Osteoblast (primary cell): ENCODE results near the gene LSM4. TPM values are rescaled to one million over a fixed set of nuclear protein-coding genes. Genes with fewer than 3 reads are reported as not detected.

Source experiments
- DNase-seq: peaks from one replicate; pipeline ENCODE4 v3.0.0; 2011; ENCODE audit warnings: low spot score, mixed read lengths; ENCODE audit not compliant: insufficient read length; ENCODE audit errors: missing footprints
- H2AFZ ChIP-seq: 2 replicates; pipeline ENCODE4 v1.6.0; 2011; ENCODE audit warnings: mild to moderate bottlenecking, low read length
- H3K27ac ChIP-seq: 2 replicates; pipeline ENCODE4 v1.5.1; 2011; ENCODE audit warnings: mild to moderate bottlenecking, low read depth, low read length, moderate library complexity
- H3K27me3 ChIP-seq: 2 replicates; pipeline ENCODE4 v1.6.0; 2012; ENCODE audit warnings: mild to moderate bottlenecking, control low read depth, inconsistent platforms, low read length, moderate library complexity; ENCODE audit not compliant: insufficient read depth
- H3K36me3 ChIP-seq: 2 replicates; pipeline ENCODE4 v1.5.1; 2011; ENCODE audit warnings: mild to moderate bottlenecking, low read length, control low read depth, moderate library complexity; ENCODE audit not compliant: insufficient read depth
- H3K4me1 ChIP-seq: 2 replicates; pipeline ENCODE4 v1.5.1; 2011; ENCODE audit warnings: mild to moderate bottlenecking, low read length, control low read depth, moderate library complexity; ENCODE audit not compliant: insufficient read depth
- H3K4me2 ChIP-seq: 2 replicates; pipeline ENCODE4 v1.6.0; 2011; ENCODE audit warnings: mild to moderate bottlenecking, low read length; ENCODE audit not compliant: insufficient read depth
- H3K4me3 ChIP-seq: fragments of 200-600 bp; sonication (generic); 3 replicates; pipeline ENCODE4 v1.5.1; 2012; ENCODE audit warnings: mild to moderate bottlenecking, low read length, inconsistent platforms; ENCODE audit not compliant: insufficient read depth
- H3K79me2 ChIP-seq: 2 replicates; pipeline ENCODE4 v1.6.0; 2012; ENCODE audit warnings: mild to moderate bottlenecking, low read length, control low read depth, inconsistent platforms; ENCODE audit not compliant: insufficient read depth
- H3K9me3 ChIP-seq: 2 replicates; pipeline ENCODE4 v1.5.1; 2011; ENCODE audit warnings: low read depth, low read length, control low read depth
- H4K20me1 ChIP-seq: 2 replicates; pipeline ENCODE4 v1.6.0; 2012; ENCODE audit warnings: mild to moderate bottlenecking, low read length, control low read depth; ENCODE audit not compliant: insufficient read depth
- total RNA-seq: library from RNA; depleted of rRNA; stranded (reverse); fragments of >200 nt; gene quantifications from 2 replicates; pipeline ENCODE4 v1.2.3, GENCODE V29; 2012
- TF ChIP-seq, protein P1 (sequence below): IDR thresholded peaks from 2 replicates; pipeline ENCODE4 v1.5.1; 2011; ENCODE audit warnings: mild to moderate bottlenecking, low read depth, low read length, moderate library complexity; ENCODE audit errors: extremely low read depth

The LSM4 gene
- total RNA-seq, 1 donor = 74.6 TPM

DNA sequence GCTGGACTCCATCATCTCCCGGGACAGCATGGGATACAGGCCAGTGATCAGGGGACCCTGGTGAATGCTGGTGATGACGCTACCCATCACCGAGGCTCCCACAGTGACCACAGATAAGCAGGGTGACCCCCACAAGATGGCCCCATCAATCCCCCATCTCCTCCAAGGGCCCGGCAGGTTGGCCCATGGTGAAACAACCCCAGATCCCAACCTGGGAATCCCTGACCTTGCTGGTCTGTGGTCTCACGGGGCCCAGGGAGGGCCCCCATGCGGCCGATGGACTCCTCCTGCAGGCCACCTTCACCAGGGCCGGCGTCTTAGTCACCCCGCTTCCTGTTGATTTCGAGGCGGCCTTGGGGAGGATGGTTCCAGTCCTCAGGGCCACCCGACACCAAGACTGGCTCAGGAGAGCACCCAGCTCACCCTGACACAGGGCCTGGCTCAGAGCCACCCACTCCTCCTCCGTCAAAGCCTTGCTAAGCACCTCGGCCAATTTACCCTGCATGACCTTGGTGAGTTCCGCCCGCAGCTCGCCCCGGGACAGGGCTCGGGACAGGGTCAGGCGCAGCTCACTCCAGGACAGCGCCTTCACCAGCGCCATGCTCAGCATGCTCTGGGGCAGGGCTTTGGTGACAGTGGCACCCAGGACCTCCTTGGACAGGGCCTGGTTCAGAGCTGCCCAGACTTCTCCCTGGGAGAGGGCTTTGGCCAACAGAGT, 58.6 kb downstream of the LSM4 start:
- Histone ChIP-seq H3K27ac (no peak overlapping the region), H3K79me2 (peaks cover 2% of the 10 kb centered on the region), H3K4me1 (peaks cover 6% of the 10 kb centered on the region), H3K27me3 (no peaks in the 10 kb centered on the region), H4K20me1 (peaks cover 55% of the 10 kb centered on the region), H2AFZ (no peak overlapping the region), H3K4me3 (no peak overlapping the region), H3K4me2 (no peak overlapping the region), H3K9me3 (no peaks in the 10 kb centered on the region), H3K36me3 (peaks cover 32% of the 10 kb centered on the region)
- TF ChIP-seq, protein P1, sequence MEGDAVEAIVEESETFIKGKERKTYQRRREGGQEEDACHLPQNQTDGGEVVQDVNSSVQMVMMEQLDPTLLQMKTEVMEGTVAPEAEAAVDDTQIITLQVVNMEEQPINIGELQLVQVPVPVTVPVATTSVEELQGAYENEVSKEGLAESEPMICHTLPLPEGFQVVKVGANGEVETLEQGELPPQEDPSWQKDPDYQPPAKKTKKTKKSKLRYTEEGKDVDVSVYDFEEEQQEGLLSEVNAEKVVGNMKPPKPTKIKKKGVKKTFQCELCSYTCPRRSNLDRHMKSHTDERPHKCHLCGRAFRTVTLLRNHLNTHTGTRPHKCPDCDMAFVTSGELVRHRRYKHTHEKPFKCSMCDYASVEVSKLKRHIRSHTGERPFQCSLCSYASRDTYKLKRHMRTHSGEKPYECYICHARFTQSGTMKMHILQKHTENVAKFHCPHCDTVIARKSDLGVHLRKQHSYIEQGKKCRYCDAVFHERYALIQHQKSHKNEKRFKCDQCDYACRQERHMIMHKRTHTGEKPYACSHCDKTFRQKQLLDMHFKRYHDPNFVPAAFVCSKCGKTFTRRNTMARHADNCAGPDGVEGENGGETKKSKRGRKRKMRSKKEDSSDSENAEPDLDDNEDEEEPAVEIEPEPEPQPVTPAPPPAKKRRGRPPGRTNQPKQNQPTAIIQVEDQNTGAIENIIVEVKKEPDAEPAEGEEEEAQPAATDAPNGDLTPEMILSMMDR = no peak
- peak; percentile 82 for DNase-seq

DNA sequence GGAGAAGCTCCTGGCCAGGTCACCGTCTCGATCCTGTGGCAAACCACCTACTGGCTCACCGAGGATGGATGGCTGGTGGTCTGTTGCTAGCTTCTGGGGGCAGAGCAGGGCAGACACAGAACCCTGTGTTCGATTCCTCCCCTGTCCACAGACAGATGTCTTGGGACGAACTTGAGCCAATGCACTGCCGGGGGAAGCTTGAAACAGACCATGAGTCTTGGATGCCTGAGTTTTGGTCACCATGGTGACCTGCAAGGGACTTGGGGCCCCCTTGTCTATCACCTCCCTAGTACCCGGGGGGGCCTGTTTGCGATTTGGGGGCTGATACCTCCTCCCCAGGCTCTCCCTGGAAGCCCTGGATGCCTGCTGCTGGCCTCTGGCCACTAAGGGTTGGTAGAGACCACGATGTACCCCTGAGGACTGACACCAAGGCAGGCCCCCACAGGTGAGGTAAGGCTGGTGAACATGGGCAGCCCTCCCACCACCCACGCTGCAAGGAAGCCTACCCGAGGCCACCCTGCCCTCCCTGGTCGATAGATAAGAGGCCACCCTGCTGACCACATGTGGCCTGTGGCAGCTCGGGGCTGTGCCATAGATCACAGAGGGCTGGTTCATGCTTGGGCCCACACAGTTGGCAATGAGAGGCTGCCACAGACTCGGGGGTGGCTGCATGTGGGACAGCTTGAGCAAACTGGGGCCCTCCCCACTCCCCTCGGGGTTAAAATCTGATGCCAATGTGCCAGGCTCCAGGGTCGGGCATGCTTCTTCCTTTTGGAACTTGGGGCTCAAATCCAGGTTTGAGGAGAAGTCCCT, 59.3 kb downstream of the LSM4 start:
- H3K4me1 ChIP-seq = peaks cover 7% of the 10 kb centered on the region
- H3K9me3 ChIP-seq = no peaks in the 10 kb centered on the region
- H3K4me2 ChIP-seq = no peak overlapping the region
- peak; percentile 79 for DNase-seq
- no peak overlapping the region for H2AFZ ChIP-seq
- H4K20me1 ChIP-seq = peaks cover 50% of the 10 kb centered on the region
- no peaks in the 10 kb centered on the region for H3K27me3 ChIP-seq
- no peaks in the 10 kb centered on the region for H3K79me2 ChIP-seq
- TF ChIP-seq, protein P1 = no peak
- H3K36me3 ChIP-seq = peaks cover 32% of the 10 kb centered on the region
- no peak overlapping the region for H3K4me3 ChIP-seq
- no peak overlapping the region for H3K27ac ChIP-seq

DNA sequence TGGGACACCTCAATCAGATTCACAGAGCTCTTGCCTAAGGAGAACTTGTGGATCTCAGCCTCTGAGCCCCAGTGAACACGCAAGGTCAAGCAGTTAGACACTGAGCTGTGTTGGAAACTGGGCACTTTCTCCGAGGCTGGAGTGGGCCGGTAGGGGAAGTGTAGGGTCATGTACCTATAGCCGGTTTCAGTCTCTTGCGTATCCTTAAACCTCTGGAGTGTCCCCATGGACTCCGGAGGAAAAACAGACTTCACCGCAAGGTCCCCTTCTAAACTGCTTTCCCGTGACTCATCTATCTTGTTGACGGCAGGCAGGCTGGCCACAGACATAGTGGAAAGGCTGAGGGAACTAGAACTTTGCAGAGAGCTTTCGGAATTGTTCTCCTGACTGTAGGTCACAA, 60.0 kb downstream of the LSM4 start:
- TF ChIP-seq, protein P1 = no peak
- peak; percentile 9 for DNase-seq
- H3K4me3 ChIP-seq = no peak overlapping the region
- no peak overlapping the region for H2AFZ ChIP-seq
- H3K36me3 ChIP-seq = peaks cover 28% of the 10 kb centered on the region
- no peaks in the 10 kb centered on the region for H3K79me2 ChIP-seq
- no peaks in the 10 kb centered on the region for H3K9me3 ChIP-seq
- H3K27ac ChIP-seq = no peak overlapping the region
- H3K4me2 ChIP-seq = no peak overlapping the region
- peaks cover 11% of the 10 kb centered on the region for H3K4me1 ChIP-seq
- H4K20me1 ChIP-seq = peaks cover 51% of the 10 kb centered on the region
- H3K27me3 ChIP-seq = no peaks in the 10 kb centered on the region

DNA sequence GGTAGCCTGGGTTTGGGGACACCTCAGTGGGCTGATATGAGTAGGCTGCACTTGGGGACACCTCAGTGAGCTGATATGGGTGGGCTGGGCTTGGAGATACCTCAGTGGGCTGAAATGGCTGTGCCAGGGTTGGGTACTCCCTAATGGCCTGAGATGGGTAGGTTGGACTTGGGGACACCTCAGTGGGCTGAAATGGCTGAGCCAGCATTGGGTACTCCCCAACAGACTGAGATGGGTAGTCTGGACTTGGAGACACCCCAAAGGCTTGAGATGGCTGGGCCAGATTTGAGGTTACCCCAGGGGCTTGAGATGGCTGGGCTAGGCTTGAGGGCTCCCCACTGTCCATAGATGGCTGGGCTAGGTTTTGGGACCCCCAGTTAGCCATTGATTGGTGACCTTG, 60.7 kb downstream of the LSM4 start:
- Histone ChIP-seq H3K9me3 (no peaks in the 10 kb centered on the region), H3K27me3 (no peaks in the 10 kb centered on the region), H3K4me3 (no peak overlapping the region), H3K4me1 (peaks cover 11% of the 10 kb centered on the region), H3K4me2 (no peak overlapping the region), H3K36me3 (peaks cover 23% of the 10 kb centered on the region), H3K27ac (no peak overlapping the region), H2AFZ (no peak overlapping the region), H3K79me2 (no peaks in the 10 kb centered on the region), H4K20me1 (peaks cover 54% of the 10 kb centered on the region)
- peak; percentile 26 for DNase-seq
- TF ChIP-seq, protein P1 = no peak
